GM10248 (cell line): Measurements from ENCODE around the gene KSR1.
A peak's percentile ranks its signal among the peaks of the same experiment; 100 is the strongest.
"Not testable (repeated sequence)": the region's sequence is repeated elsewhere in the genome, so short reads cannot be mapped to it uniquely, and the experiment has no call there.

Experiments used
- CTCF ChIA-PET: fragments of 300-600 bp; sonication (Branson Sonifier 250); formaldehyde crosslinking; extraction: SDS; loops from one replicate; lab custom pipeline; 2021; ENCODE audit warnings: antibody characterized with exemption; lab: Yijun Ruan, JAX
- POLR2A ChIA-PET: fragments of 350-650 bp; sonication (Branson Sonifier 250); formaldehyde crosslinking; extraction: SDS; loops from one replicate; lab custom pipeline; 2020; ENCODE audit warnings: antibody characterized with exemption; lab: Yijun Ruan, JAX
- DNase-seq: peaks from one replicate; pipeline ENCODE4 v3.0.0; 2012; ENCODE audit errors: extremely low spot score
- CTCF ChIP-seq: IDR thresholded peaks from 2 replicates; pipeline ENCODE4 v1.5.1; 2012; ENCODE audit warnings: mild to moderate bottlenecking, low read depth; ENCODE audit errors: extremely low read depth, missing control alignments, control extremely low read depth

The KSR1 gene

GRCh38 chr17:27455914-27456680, at the start of gene KSR1:
KSR1 (plus strand) TSS chr17:27456448; CDS start chr17:27456644, 196 bp downstream.
- peak; percentile 39 for TF ChIP-seq CTCF
- CTCF ChIA-PET = interaction anchor here (0.8 to 2.6 kb wide), 19 partner anchors 8 to 147 kb away, joined by 3 to 22 read pairs (median 3); no protein-coding TSS in a partner anchor
- DNase-seq = peak; percentile 93
- POLR2A ChIA-PET = interaction anchor here (1.6 to 2.3 kb wide), 2 partner anchors 11 to 16 kb away, joined by 7 to 10 read pairs; no protein-coding TSS in a partner anchor

- CTCF ChIA-PET = interaction anchor here (0.8 to 1.8 kb wide), 7 partner anchors 10 to 352 kb away, joined by 3 to 5 read pairs (median 4); no protein-coding TSS in a partner anchor
- no peak for TF ChIP-seq CTCF
- POLR2A ChIA-PET = no interaction called here
- DNase-seq = no peak
These were observed 48.1 kb upstream of the KSR1 start for GRCh38 chr17:27407916-27408864.

- TF ChIP-seq CTCF = no peak
- no peak for DNase-seq
- ChIA-PET POLR2A (interaction anchor here (0.6 kb wide), 1 partner anchor 32 kb away, joined by 4 read pairs; no protein-coding TSS in a partner anchor), CTCF (interaction anchor here (0.9 to 1.8 kb wide), 5 partner anchors 11 to 246 kb away, joined by 3 to 5 read pairs (median 4); no protein-coding TSS in a partner anchor)
These were observed 47.4 kb upstream of the KSR1 start for GRCh38 chr17:27408891-27409290.

GRCh38 chr17:27412158-27412557, 44.1 kb upstream of the KSR1 start:
- POLR2A ChIA-PET, DNase-seq: not testable (repeated sequence)
- CTCF ChIA-PET = interaction anchor here (1.0 to 2.7 kb wide), 7 partner anchors 16 to 187 kb away, joined by 3 to 10 read pairs (median 4); no protein-coding TSS in a partner anchor

GRCh38 chr17:27413315-27413714, 42.9 kb upstream of the KSR1 start:
- no peak for TF ChIP-seq CTCF
- DNase-seq = no peak
- CTCF ChIA-PET = interaction anchor here (0.7 to 2.7 kb wide), 10 partner anchors 17 to 189 kb away, joined by 3 to 10 read pairs (median 4); no protein-coding TSS in a partner anchor
- POLR2A ChIA-PET = no interaction called here

- TF ChIP-seq CTCF = no peak
- DNase-seq = no peak
- POLR2A ChIA-PET = no interaction called here
- CTCF ChIA-PET = interaction anchor here (1.1 to 2.7 kb wide), 5 partner anchors 25 to 188 kb away, joined by 3 to 10 read pairs (median 6); no protein-coding TSS in a partner anchor
These were observed 42.5 kb upstream of the KSR1 start for GRCh38 chr17:27413792-27414191.
